GM04503 (cell line): ENCODE results near the gene NAV2.

ENCODE experiments used
- DNase-seq: peaks from one replicate; pipeline ENCODE4 v3.0.0-alpha.2; 2012; ENCODE audit warnings: low read depth

NAV2 gene

GRCh38 chr11:19864141-19865140 lies 151.8 kb downstream of the NAV2 start:
- DNase-seq, result no peak

- DNase-seq, result no peak
Observed at GRCh38 chr11:19866037-19866436, 153.4 kb downstream of the NAV2 start.

DNA sequence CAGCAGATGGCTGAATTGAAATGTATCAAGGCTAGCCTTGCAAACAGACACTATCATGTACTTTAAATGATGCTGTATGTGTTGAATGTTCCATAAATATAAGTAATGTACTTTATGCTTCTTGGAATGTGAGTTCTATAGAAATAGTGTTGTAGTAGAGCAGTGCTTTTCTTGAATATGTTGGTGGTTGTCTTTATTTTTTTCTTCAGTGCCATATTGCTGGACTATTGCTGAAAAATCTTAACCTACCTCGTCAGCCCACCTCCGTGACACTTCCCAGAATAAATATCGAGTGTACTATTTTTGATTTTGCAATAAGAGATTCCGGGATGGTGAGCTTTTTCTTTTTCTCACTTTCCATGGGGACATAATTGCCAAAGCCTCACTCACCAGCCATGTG lies 153.9 kb downstream of the NAV2 start:
- DNase-seq, result no peak

DNA sequence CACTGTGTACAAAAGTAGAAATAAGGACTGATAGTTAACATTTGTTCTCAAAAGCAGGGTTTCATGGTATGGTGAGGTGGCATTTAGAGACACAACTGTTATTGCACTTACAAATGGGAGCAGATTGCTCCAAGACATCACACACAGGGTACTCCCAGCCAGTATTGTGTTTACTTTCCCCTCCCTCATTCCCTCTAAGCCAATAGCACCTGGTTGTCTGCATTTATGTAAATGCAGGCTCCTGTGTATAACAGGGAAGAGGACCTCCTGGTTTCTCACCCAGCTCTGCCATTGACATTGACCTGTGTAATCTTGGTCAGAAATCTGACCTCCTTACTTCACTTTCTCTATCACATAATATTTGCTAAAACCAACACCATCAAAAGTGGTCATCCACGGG lies 154.4 kb downstream of the NAV2 start:
- DNase-seq, result no peak

GRCh38 chr11:19868281-19868821 lies 155.7 kb downstream of the NAV2 start:
- peak; percentile 86 for DNase-seq

GRCh38 chr11:19868871-19869270 lies 156.2 kb downstream of the NAV2 start:
- DNase-seq, result no peak

GRCh38 chr11:19869466-19869865 lies 156.8 kb downstream of the NAV2 start:
- DNase-seq, result no peak

- no peak for DNase-seq
Observed at GRCh38 chr11:19869946-19870589, 157.4 kb downstream of the NAV2 start.

- no peak for DNase-seq
Observed at GRCh38 chr11:19871531-19871930, 158.9 kb downstream of the NAV2 start.

DNA sequence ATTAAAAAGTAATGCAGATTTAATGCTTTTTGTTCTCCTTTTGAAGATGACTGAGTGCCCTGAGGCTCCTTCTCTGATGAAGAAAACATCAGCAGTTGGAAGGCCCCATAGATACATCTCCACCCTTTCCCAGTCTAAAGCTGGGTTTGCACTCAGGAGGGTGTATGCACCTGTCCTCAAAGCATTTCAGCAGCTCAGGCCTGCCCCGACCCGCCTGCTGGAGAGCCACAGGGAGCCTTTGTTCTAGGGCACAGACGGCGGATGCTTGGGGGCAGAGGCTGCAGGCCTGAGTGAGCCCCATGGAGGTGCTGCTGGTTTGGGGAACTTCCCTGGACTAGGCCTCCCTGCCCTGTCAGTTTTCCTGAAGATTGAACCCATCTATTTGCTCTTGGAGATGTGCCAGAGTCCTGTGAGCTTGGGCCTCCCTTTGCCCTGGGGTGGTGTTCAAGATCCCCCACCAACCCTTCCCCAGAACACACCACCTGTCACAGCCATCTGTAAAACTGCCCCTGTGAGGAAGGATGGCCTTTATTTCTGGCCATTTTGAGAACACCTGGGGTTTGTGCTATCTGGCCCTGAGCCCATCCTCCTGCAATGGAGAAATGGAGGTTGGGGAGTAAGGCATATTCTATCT lies 160.0 kb downstream of the NAV2 start:
- DNase-seq, result no peak

DNA sequence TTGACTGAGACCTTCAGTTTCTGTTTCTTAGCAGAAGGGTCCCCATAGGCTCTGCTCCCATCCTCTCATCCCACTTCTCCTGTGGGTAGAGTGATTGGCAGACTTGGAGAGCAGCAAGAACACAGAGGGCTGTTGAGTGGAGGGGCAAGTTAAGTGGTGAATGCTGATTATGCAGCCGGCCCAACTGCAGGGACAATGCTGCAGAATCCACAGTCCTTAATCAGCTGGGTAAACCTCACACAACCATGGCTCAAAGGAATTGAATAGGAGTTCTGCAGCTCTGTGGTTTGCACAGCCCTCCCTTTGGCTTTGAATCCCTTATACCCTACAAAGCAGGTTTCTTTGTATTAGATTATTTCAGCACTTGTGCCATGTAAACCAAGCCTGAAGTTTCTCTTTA lies 161.1 kb downstream of the NAV2 start:
- no peak for DNase-seq

- DNase-seq, result no peak
Observed at GRCh38 chr11:19874266-19874665, 161.6 kb downstream of the NAV2 start.

DNA sequence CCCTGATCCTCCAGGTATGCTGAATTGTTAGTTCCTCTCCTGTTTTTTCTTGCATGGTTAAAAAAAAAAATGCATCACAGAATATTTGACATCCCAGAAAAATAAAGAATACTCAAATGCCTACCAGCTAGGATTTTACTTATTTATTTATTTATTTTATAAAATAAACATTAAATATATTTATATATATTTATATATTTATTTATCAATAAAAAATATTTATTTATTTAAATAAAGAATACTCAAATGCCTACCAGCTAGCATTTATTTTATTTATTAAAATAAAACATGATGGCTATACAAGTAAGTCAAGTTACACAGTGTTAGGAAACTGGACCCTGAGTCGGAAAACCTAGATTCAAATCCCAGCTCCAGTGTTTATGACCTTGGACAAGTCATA lies 164.1 kb downstream of the NAV2 start:
- DNase-seq, result no peak

- DNase-seq, result no peak
Observed at GRCh38 chr11:19878520-19878919, 165.9 kb downstream of the NAV2 start.

DNA sequence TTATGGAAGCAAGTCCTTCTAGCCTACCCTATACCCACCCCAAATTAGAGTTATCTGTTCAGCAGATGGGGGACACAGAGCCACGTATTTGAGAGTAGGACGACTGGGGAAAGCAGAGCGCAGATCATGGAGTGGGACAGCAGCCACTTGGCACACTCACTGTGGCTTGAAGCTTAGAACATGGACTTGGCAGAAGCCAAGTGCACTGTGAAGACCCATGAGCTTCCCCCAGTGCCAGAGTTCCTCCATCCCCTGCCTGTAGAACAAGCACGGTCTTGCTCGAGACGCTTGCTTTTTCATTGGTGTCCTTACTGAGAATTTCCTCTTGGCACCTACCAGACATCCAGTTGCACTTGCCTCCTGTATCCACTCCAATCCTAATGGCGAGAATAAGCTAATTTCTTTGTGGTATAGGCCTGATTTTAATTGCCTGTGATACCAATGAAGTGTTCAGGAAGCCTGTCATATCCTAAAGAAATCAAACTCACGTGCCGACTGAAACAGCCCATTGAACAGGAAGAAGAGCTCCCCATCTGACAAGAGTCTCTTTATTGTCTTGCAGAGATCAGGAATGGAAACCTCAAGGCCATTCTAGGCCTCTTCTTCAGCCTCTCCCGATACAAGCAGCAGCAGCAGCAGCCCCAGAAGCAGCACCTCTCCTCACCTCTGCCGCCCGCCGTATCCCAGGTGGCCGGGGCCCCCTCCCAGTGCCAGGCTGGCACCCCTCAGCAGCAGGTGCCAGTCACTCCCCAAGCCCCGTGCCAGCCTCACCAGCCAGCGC lies 166.9 kb downstream of the NAV2 start:
- DNase-seq, result no peak

- no peak for DNase-seq
Observed at GRCh38 chr11:19880088-19880345, 167.4 kb downstream of the NAV2 start.

GRCh38 chr11:19881177-19881576 lies 168.5 kb downstream of the NAV2 start:
- no peak for DNase-seq

DNA sequence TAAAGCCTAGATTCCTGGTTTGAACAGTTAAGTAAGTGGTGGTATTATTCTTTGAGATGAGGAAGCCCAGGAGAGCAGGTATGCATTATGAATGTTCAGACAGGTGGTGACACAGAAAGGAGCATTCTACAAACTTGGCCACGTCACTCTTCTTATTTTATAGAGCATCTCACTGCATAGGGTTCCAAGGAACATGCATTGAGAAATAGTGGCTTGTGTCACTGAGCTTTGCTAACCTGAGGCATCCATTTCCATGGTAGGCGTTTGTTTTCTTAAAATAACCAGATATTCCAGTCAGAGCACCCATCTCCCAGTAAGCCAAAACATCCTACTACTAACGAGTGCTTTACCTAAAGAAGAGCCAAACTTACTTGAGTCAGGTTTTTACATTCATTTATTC lies 169.7 kb downstream of the NAV2 start:
- DNase-seq, result no peak

- no peak for DNase-seq
Observed at GRCh38 chr11:19886498-19886897, 173.9 kb downstream of the NAV2 start.

GRCh38 chr11:19887842-19888241 lies 175.2 kb downstream of the NAV2 start:
- no peak for DNase-seq

GRCh38 chr11:19889531-19889930 lies 176.9 kb downstream of the NAV2 start:
- no peak for DNase-seq

- peak; percentile 68 for DNase-seq
Observed at GRCh38 chr11:19890308-19890707, 177.7 kb downstream of the NAV2 start.
